OCI-LY3 (cell line): ENCODE results near the gene PARD3.

ENCODE experiments used
- CTCF ChIP-seq: fragments of 200-600, 300-600 bp; sonication (generic); IDR thresholded peaks from 2 replicates; pipeline ENCODE4 v1.5.1; 2014; ENCODE audit warnings: antibody characterized with exemption, low read length, low read depth
- EZH2phosphoT487 ChIP-seq: fragments of 200-600 bp; shearing (Covaris generic); IDR thresholded peaks from 2 replicates; pipeline ENCODE4 v1.6.1; 2018; ENCODE audit warnings: antibody characterized with exemption, mixed run types, low read depth

GRCh38 chr10:34629084-34629483, 186.0 kb downstream of the PARD3 start:
- TF ChIP-seq CTCF = no peak
- no peak for TF ChIP-seq EZH2phosphoT487
